A673 (cell line): ENCODE data around the gene GADD45GIP1. TPM values are rescaled to one million over a fixed set of nuclear protein-coding genes. Genes with fewer than 3 reads are reported as not detected.
"Not testable (repeated sequence)": the region's sequence is repeated elsewhere in the genome, so short reads cannot be mapped to it uniquely, and the experiment has no call there.

Experiments used
- BruUV-seq: library from RNA; stranded (reverse); fragments of 400-500 nt; replicated peaks from 2 replicates; lab custom pipeline; 2021; lab: Mats Ljungman, UMichigan
- CTCF ChIA-PET: fragments of 300-600 bp; sonication (Branson Sonifier 250); formaldehyde crosslinking; loops from one replicate; lab custom pipeline; 2022; ENCODE audit warnings: antibody characterized with exemption; lab: Charles Lee
- POLR2A ChIA-PET: fragments of 300-600 bp; sonication (Branson Sonifier 250); formaldehyde crosslinking; loops from one replicate; lab custom pipeline; 2022; ENCODE audit warnings: antibody characterized with exemption; ENCODE audit not compliant: low non-redundant PET; lab: Charles Lee
- DNase-seq: peaks from one replicate; pipeline ENCODE4 v3.0.0-alpha.2; 2015; ENCODE audit warnings: low spot score
- H3K27ac ChIP-seq: fragments of 200-600 bp; sonication (generic); 2 replicates; pipeline ENCODE4 v1.5.1; 2016; ENCODE audit warnings: mixed run types, low read depth, mild to moderate bottlenecking, mixed read lengths, antibody characterized with exemption, low read length; ENCODE audit not compliant: poor library complexity, severe bottlenecking
- H3K27me3 ChIP-seq: fragments of 200-600 bp; sonication (generic); replicated peaks from 2 replicates; pipeline ENCODE4 v1.6.1; 2017; ENCODE audit warnings: mixed run types, low read depth, mild to moderate bottlenecking, mixed read lengths, antibody characterized with exemption, low read length; ENCODE audit not compliant: insufficient read depth, poor library complexity
- H3K36me3 ChIP-seq: fragments of 200-600 bp; sonication (generic); 2 replicates; pipeline ENCODE4 v1.6.1; 2016; ENCODE audit warnings: mixed run types, mild to moderate bottlenecking, mixed read lengths, antibody characterized with exemption, low read length; ENCODE audit not compliant: insufficient read depth, poor library complexity, severe bottlenecking
- H3K4me1 ChIP-seq: fragments of 200-600 bp; sonication (generic); 2 replicates; pipeline ENCODE4 v1.6.1; 2017; ENCODE audit warnings: mixed run types, mild to moderate bottlenecking, mixed read lengths, antibody characterized with exemption, low read length; ENCODE audit not compliant: insufficient read depth, poor library complexity, severe bottlenecking
- H3K4me3 ChIP-seq: fragments of 200-600 bp; sonication (generic); 2 replicates; pipeline ENCODE4 v1.5.1; 2016; ENCODE audit warnings: low read depth, mixed run types, mild to moderate bottlenecking, mixed read lengths, low read length; ENCODE audit not compliant: poor library complexity, severe bottlenecking
- H3K9me3 ChIP-seq: fragments of 200-600 bp; sonication (generic); 2 replicates; pipeline ENCODE4 v1.6.1; 2016; ENCODE audit warnings: mixed run types, low read depth, mild to moderate bottlenecking, mixed read lengths, antibody characterized with exemption, low read length; ENCODE audit not compliant: poor library complexity, severe bottlenecking
- EZH2 ChIP-seq: fragments of 200-600 bp; sonication (generic); IDR thresholded peaks from 2 replicates; pipeline ENCODE4 v1.6.1; 2017; ENCODE audit warnings: borderline replicate concordance, low read depth, mild to moderate bottlenecking, mixed read lengths, antibody characterized with exemption, low read length; ENCODE audit not compliant: poor library complexity, severe bottlenecking
- intact Hi-C: fragments of 100-400 bp; cut with micrococcal nuclease; formaldehyde crosslinking; loops from one replicate; pipeline ENCODE4 v1.10.0; 2022; ENCODE audit not compliant: unreplicated experiment
- total RNA-seq: library from RNA; stranded (reverse); gene quantifications from 2 replicates; pipeline ENCODE4 v1.2.3, GENCODE V29; 2021
- TF ChIP-seq, protein P1 (sequence below): fragments of 300-800, 200-600 bp; sonication (generic); conservative IDR thresholded peaks from 2 replicates; pipeline ENCODE4 v1.5.1; 2017; ENCODE audit warnings: low read depth, mild to moderate bottlenecking, antibody characterized with exemption, low read length, moderate library complexity, mixed read lengths

Gene GADD45GIP1
- total RNA-seq, 1 experiment from 2014 or later = 67.5 TPM

DNA sequence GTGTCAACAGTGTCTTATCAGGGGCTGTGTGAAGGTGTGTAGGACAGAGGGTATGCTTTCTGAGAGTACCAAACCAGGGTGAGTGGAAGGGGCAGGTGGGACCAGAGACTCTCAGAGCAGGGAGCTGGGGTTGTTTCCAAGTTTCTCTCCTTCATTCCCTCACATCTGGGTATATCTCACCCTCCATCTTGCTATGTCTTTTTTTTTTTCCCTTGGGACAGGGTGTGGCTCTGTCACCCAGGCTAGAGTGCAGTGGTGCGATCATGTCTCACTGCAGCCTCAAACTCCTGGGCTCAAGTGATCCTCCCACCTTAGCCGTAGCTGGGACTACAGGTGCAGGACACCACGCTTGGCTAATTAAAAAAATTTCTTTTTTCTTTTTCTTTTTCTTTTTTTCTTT, 23.0 kb upstream of the GADD45GIP1 start:
- CTCF ChIA-PET = interaction anchor here (0.7 kb wide), 1 partner anchor 125 kb away, joined by 4 read pairs; no protein-coding TSS in a partner anchor
- no peak for TF ChIP-seq EZH2
- TF ChIP-seq, protein P1, sequence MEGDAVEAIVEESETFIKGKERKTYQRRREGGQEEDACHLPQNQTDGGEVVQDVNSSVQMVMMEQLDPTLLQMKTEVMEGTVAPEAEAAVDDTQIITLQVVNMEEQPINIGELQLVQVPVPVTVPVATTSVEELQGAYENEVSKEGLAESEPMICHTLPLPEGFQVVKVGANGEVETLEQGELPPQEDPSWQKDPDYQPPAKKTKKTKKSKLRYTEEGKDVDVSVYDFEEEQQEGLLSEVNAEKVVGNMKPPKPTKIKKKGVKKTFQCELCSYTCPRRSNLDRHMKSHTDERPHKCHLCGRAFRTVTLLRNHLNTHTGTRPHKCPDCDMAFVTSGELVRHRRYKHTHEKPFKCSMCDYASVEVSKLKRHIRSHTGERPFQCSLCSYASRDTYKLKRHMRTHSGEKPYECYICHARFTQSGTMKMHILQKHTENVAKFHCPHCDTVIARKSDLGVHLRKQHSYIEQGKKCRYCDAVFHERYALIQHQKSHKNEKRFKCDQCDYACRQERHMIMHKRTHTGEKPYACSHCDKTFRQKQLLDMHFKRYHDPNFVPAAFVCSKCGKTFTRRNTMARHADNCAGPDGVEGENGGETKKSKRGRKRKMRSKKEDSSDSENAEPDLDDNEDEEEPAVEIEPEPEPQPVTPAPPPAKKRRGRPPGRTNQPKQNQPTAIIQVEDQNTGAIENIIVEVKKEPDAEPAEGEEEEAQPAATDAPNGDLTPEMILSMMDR = no peak
- intact Hi-C loops = loop anchor here (5.0 to 10.0 kb wide), 3 partner anchors 282 to 615 kb away; no protein-coding TSS in a partner anchor
- Histone ChIP-seq H3K27ac (no peak overlapping the region), H3K27me3 (no peaks in the 10 kb centered on the region), H3K4me1 (peaks cover 6% of the 10 kb centered on the region), H3K4me3 (no peak overlapping the region), H3K36me3 (no peaks in the 10 kb centered on the region), H3K9me3 (no peaks in the 10 kb centered on the region)
- no peak for DNase-seq
- BruUV-seq = no TSS peak
- POLR2A ChIA-PET = interaction anchor here (0.6 kb wide), 1 partner anchor 43 kb away, joined by 3 read pairs; no protein-coding TSS in a partner anchor

- H3K27me3 ChIP-seq, BruUV-seq, H3K4me1 ChIP-seq, H3K27ac ChIP-seq, H3K36me3 ChIP-seq, POLR2A ChIA-PET, DNase-seq, H3K4me3 ChIP-seq, H3K9me3 ChIP-seq: not testable (repeated sequence)
- intact Hi-C loops = loop anchor here (5.0 to 10.0 kb wide), 3 partner anchors 286 to 619 kb away; no protein-coding TSS in a partner anchor
- CTCF ChIA-PET = interaction anchor here (0.9 to 2.9 kb wide), 3 partner anchors 11 to 202 kb away, joined by 3 to 17 read pairs (median 5); no protein-coding TSS in a partner anchor
Measured at GRCh38 chr19:12976109-12976508, 19.1 kb upstream of the GADD45GIP1 start.

GRCh38 chr19:12975221-12975741, 18.3 kb upstream of the GADD45GIP1 start:
- H3K4me3 ChIP-seq = no peak overlapping the region
- H3K9me3 ChIP-seq = no peaks in the 10 kb centered on the region
- intact Hi-C loops = loop anchor here (5.0 to 10.0 kb wide), 3 partner anchors 287 to 620 kb away; no protein-coding TSS in a partner anchor
- H3K27ac ChIP-seq = no peak overlapping the region
- H3K27me3 ChIP-seq = no peaks in the 10 kb centered on the region
- BruUV-seq = no TSS peak
- ChIA-PET CTCF (interaction anchor here (2.9 kb wide), 1 partner anchor 10 kb away, joined by 17 read pairs; no protein-coding TSS in a partner anchor), POLR2A (no interaction called here)
- TF ChIP-seq, protein P1 = no peak
- TF ChIP-seq EZH2 = no peak
- no peak for DNase-seq
- no peaks in the 10 kb centered on the region for H3K4me1 ChIP-seq
- no peaks in the 10 kb centered on the region for H3K36me3 ChIP-seq
